GM23338 (cell line): Measurements from ENCODE around the gene MAGI1. TPM values are rescaled to one million over a fixed set of nuclear protein-coding genes. Genes with fewer than 3 reads are reported as not detected.

ENCODE experiments used
- ATAC-seq: fragments of 200-7000 bp; cut with Tn5 transposase; 3 replicates; pipeline ENCODE4 v1.9.1; 2020
- DNase-seq: peaks from one replicate; pipeline ENCODE4 v3.0.0-alpha.2; 2015; ENCODE audit warnings: low spot score
- H2AFZ ChIP-seq: fragments of 200-600 bp; sonication (generic); 2 replicates; pipeline ENCODE4 v1.8.0; 2016; ENCODE audit warnings: antibody characterized with exemption, mild to moderate bottlenecking, moderate library complexity
- H3F3A ChIP-seq: fragments of 200-600 bp; sonication (generic); replicated peaks from 2 replicates; pipeline ENCODE4 v1.8.0; 2017; ENCODE audit warnings: antibody characterized with exemption, mixed run types, low read depth
- H3K27ac ChIP-seq: fragments of 200-600 bp; sonication (generic); 2 replicates; pipeline ENCODE4 v1.6.1; 2016; ENCODE audit warnings: low read depth
- H3K27me3 ChIP-seq: fragments of 200-600 bp; sonication (generic); 2 replicates; pipeline ENCODE4 v1.8.0; 2016; ENCODE audit warnings: mild to moderate bottlenecking, mixed run types, moderate library complexity; ENCODE audit not compliant: insufficient read depth
- H3K36me3 ChIP-seq: fragments of 200-600 bp; sonication (generic); 2 replicates; pipeline ENCODE4 v1.8.0; 2016; ENCODE audit warnings: mild to moderate bottlenecking; ENCODE audit not compliant: insufficient read depth
- H3K4me1 ChIP-seq: fragments of 200-600 bp; sonication (generic); 2 replicates; pipeline ENCODE4 v1.8.0; 2016; ENCODE audit warnings: mild to moderate bottlenecking, moderate library complexity; ENCODE audit not compliant: insufficient read depth
- H3K4me2 ChIP-seq: fragments of 200-600 bp; sonication (generic); 2 replicates; pipeline ENCODE4 v1.7.1; 2017; ENCODE audit warnings: mixed run types
- H3K4me3 ChIP-seq: fragments of 200-600 bp; sonication (generic); 2 replicates; pipeline ENCODE4 v1.6.1; 2016; ENCODE audit warnings: mixed run types
- H3K79me2 ChIP-seq: fragments of 200-600 bp; sonication (generic); replicated peaks from 2 replicates; pipeline ENCODE4 v1.8.0; 2017; ENCODE audit warnings: mild to moderate bottlenecking; ENCODE audit not compliant: insufficient read depth
- H3K9me2 ChIP-seq: fragments of 200-600 bp; sonication (generic); 2 replicates; pipeline ENCODE4 v1.8.0; 2017; ENCODE audit not compliant: insufficient read depth
- H4K20me1 ChIP-seq: fragments of 200-600 bp; sonication (generic); replicated peaks from 2 replicates; pipeline ENCODE4 v1.8.0; 2017; ENCODE audit warnings: mild to moderate bottlenecking; ENCODE audit not compliant: insufficient read depth
- H3K27ac Mint-ChIP-seq: 2 replicates; pipeline ENCODE4 v1.8.0; 2020; ENCODE audit warnings: inconsistent platforms, mild to moderate bottlenecking, moderate library complexity, mixed read lengths
- H3K27me3 Mint-ChIP-seq: 3 replicates; pipeline ENCODE4 v1.8.0; 2022; ENCODE audit warnings: low read depth, mild to moderate bottlenecking, moderate library complexity, mixed read lengths, inconsistent platforms; ENCODE audit not compliant: insufficient read depth, poor library complexity
- H3K36me3 Mint-ChIP-seq: 3 replicates; pipeline ENCODE4 v1.8.0; 2021; ENCODE audit warnings: low read depth, mild to moderate bottlenecking, inconsistent platforms, moderate library complexity, mixed read lengths
- H3K4me1 Mint-ChIP-seq: 3 replicates; pipeline ENCODE4 v1.8.0; 2020; ENCODE audit warnings: mild to moderate bottlenecking, inconsistent platforms, mixed read lengths
- H3K4me3 Mint-ChIP-seq: 3 replicates; pipeline ENCODE4 v1.8.0; 2021; ENCODE audit warnings: moderate library complexity, mild to moderate bottlenecking, inconsistent platforms, mixed read lengths
- H3K9me3 Mint-ChIP-seq: 3 replicates; pipeline ENCODE4 v1.8.0; 2020; ENCODE audit warnings: moderate library complexity, mild to moderate bottlenecking, inconsistent platforms, mixed read lengths
- EZH2 ChIP-seq: fragments of 200-600 bp; sonication (generic); IDR thresholded peaks from one replicate; pipeline ENCODE4 v1.8.0; 2017; ENCODE audit warnings: antibody characterized with exemption, mild to moderate bottlenecking, low read depth; ENCODE audit not compliant: unreplicated experiment
- EZH2phosphoT487 ChIP-seq: fragments of 200-600 bp; sonication (generic); IDR thresholded peaks from one replicate; pipeline ENCODE4 v1.8.1; 2018; ENCODE audit warnings: antibody characterized with exemption; ENCODE audit not compliant: unreplicated experiment
- JUNB ChIP-seq: IDR thresholded peaks from one replicate; pipeline ENCODE4 v1.6.1; 2016; ENCODE audit warnings: antibody characterized with exemption; ENCODE audit not compliant: unreplicated experiment
- POLR2AphosphoS5 ChIP-seq: IDR thresholded peaks from 2 replicates; pipeline ENCODE4 v1.6.1; 2016; ENCODE audit warnings: antibody characterized with exemption, low read depth
- ZNF114 ChIP-seq: fragments of 250-450 bp; sonication (Bioruptor Pico); IDR thresholded peaks from 2 replicates; pipeline ENCODE4 v1.5.0; 2020; ENCODE audit warnings: mild to moderate bottlenecking, moderate library complexity
- polyA plus RNA-seq: library from polyadenylated mRNA; unstranded; fragments of >200 nt; fragmentation: Nextera tagmentation; extraction: Ambion mirVana; gene quantifications from 2 replicates; pipeline ENCODE4 v1.2.1, GENCODE V29; 2016
- total RNA-seq: library from RNA; depleted of rRNA; stranded (reverse); fragments of >200 nt; shearing (Covaris generic); gene quantifications from 2 replicates; pipeline ENCODE4 v1.2.3, GENCODE V29; 2014
- TF ChIP-seq, protein P1 (sequence below): IDR thresholded peaks from one replicate; pipeline ENCODE4 v1.6.1; 2018; ENCODE audit warnings: antibody characterized with exemption; ENCODE audit not compliant: unreplicated experiment
- TF ChIP-seq, protein P2 (sequence below), 2 experiments: fragments of 200-600 bp in 1 of 2; sonication (generic) in 1 of 2; conservative IDR thresholded peaks; 2 replicates each; pipeline versions ENCODE4 v1.5.1 to v1.6.1; 2016 to 2017; ENCODE audit warnings: antibody characterized with exemption in 2 of 2, low read depth in 2 of 2, mild to moderate bottlenecking in 2 of 2, moderate library complexity in 1 of 2

Gene MAGI1
- total and polyA plus RNA-seq, 2 experiments from 2014 or later: 27.4 to 71.2 TPM

DNA sequence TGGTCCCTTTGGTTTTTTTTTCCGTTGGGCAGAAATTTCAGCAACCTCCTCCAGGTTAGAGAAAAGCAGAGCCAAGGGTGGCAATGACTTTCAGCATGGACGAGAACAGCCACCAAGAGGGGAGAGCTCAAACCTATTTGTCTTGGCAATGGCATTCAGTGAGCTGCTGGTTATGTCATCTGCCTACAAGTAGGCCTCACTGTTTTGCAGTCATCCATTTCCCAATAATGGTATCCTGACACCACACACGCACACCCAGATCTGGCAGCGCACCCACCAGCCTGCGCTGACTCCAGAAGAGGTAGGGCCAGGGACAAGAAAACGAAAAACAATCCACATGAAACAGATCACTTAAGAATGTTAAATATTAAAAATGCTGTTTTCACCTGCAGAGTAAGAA, 92.3 kb downstream of the MAGI1 start:
- Histone ChIP-seq H3F3A (no peaks in the 10 kb centered on the region), H3K27ac (no peak overlapping the region), H2AFZ (no peak overlapping the region), H4K20me1 (peaks cover 6% of the 10 kb centered on the region), H3K4me3 (no peak overlapping the region), H3K79me2 (peaks cover 51% of the 10 kb centered on the region), H3K36me3 (no peaks in the 10 kb centered on the region), H3K9me2 (no peaks in the 10 kb centered on the region), H3K27me3 (peaks cover 16% of the 10 kb centered on the region; the same call in 1 of the 2 replicates), H3K4me2 (peak overlapping the region; percentile 29), H3K4me1 (peaks cover 48% of the 10 kb centered on the region)
- Mint-ChIP-seq H3K27me3 (peaks cover 2% of the 10 kb centered on the region), H3K36me3 (no peaks in the 10 kb centered on the region), H3K9me3 (no peaks in the 10 kb centered on the region), H3K4me3 (0 out of 3 replicates have a peak overlapping the region, but pooled peaks have one; percentile 2), H3K4me1 (peaks cover 50% of the 10 kb centered on the region), H3K27ac (no peak overlapping the region)
- no peak for ATAC-seq
- TF ChIP-seq, protein P1, sequence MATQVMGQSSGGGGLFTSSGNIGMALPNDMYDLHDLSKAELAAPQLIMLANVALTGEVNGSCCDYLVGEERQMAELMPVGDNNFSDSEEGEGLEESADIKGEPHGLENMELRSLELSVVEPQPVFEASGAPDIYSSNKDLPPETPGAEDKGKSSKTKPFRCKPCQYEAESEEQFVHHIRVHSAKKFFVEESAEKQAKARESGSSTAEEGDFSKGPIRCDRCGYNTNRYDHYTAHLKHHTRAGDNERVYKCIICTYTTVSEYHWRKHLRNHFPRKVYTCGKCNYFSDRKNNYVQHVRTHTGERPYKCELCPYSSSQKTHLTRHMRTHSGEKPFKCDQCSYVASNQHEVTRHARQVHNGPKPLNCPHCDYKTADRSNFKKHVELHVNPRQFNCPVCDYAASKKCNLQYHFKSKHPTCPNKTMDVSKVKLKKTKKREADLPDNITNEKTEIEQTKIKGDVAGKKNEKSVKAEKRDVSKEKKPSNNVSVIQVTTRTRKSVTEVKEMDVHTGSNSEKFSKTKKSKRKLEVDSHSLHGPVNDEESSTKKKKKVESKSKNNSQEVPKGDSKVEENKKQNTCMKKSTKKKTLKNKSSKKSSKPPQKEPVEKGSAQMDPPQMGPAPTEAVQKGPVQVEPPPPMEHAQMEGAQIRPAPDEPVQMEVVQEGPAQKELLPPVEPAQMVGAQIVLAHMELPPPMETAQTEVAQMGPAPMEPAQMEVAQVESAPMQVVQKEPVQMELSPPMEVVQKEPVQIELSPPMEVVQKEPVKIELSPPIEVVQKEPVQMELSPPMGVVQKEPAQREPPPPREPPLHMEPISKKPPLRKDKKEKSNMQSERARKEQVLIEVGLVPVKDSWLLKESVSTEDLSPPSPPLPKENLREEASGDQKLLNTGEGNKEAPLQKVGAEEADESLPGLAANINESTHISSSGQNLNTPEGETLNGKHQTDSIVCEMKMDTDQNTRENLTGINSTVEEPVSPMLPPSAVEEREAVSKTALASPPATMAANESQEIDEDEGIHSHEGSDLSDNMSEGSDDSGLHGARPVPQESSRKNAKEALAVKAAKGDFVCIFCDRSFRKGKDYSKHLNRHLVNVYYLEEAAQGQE: no peak
- TF ChIP-seq EZH2 (no peak), JUNB (no peak), ZNF114 (CRISPR knock-in tag) (no peak), EZH2phosphoT487 (no peak)
- DNase-seq: no peak

DNA sequence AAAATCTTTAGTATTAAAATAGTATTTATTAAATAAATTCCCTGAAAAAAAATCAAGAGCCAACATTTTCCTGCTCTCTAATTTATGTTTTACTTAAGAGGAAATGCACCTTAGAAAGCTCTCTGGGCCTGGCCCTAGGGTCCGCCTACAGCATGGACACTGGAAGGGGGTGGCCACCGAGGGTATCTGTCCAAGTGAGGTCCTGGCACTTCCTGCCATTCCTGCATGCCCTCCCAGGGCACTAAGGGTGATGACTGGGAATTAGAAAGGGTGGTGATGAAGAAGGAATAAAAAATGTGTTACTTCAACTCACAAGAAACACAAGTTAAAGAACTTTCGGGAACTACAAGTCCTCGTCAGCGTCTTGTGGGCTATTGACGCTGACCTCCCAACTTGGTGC, 92.8 kb downstream of the MAGI1 start:
- Mint-ChIP-seq H3K9me3 (no peaks in the 10 kb centered on the region), H3K27me3 (peaks cover under 1% of the 10 kb centered on the region), H3K36me3 (no peaks in the 10 kb centered on the region), H3K4me3 (no peak overlapping the region), H3K4me1 (peaks cover 47% of the 10 kb centered on the region), H3K27ac (no peak overlapping the region)
- no peak overlapping the region for H3K4me3 ChIP-seq
- peaks cover 54% of the 10 kb centered on the region for H3K79me2 ChIP-seq
- H3K27me3 ChIP-seq: peaks cover 16% of the 10 kb centered on the region; the same call in 1 of the 2 replicates
- no peak overlapping the region for H3K27ac ChIP-seq
- ATAC-seq (no peak), DNase-seq (no peak)
- H3K4me2 ChIP-seq: 0 out of 2 replicates have a peak overlapping the region, but pooled peaks have one; percentile 29
- H3F3A ChIP-seq: no peaks in the 10 kb centered on the region
- H3K36me3 ChIP-seq: no peaks in the 10 kb centered on the region
- no peak overlapping the region for H2AFZ ChIP-seq
- H3K9me2 ChIP-seq: no peaks in the 10 kb centered on the region
- H3K4me1 ChIP-seq: peaks cover 44% of the 10 kb centered on the region
- TF ChIP-seq, protein P2, sequence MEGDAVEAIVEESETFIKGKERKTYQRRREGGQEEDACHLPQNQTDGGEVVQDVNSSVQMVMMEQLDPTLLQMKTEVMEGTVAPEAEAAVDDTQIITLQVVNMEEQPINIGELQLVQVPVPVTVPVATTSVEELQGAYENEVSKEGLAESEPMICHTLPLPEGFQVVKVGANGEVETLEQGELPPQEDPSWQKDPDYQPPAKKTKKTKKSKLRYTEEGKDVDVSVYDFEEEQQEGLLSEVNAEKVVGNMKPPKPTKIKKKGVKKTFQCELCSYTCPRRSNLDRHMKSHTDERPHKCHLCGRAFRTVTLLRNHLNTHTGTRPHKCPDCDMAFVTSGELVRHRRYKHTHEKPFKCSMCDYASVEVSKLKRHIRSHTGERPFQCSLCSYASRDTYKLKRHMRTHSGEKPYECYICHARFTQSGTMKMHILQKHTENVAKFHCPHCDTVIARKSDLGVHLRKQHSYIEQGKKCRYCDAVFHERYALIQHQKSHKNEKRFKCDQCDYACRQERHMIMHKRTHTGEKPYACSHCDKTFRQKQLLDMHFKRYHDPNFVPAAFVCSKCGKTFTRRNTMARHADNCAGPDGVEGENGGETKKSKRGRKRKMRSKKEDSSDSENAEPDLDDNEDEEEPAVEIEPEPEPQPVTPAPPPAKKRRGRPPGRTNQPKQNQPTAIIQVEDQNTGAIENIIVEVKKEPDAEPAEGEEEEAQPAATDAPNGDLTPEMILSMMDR (conservative IDR thresholded peaks at IDR 0.05; ENCODE audit: low read depth in 2 of 2): no peak
- TF ChIP-seq POLR2AphosphoS5 (no peak), JUNB (no peak)
- peaks cover 7% of the 10 kb centered on the region for H4K20me1 ChIP-seq
